ENCODE measurements around the gene ELMOD3.
"Not testable (repeated sequence)": the region's sequence is repeated elsewhere in the genome, so short reads cannot be mapped to it uniquely, and the experiment has no call there.

The ELMOD3 gene

GRCh38 chr2:85329701-85330100 is 24.9 kb upstream of the ELMOD3 start:
- DNase-seq (ENCODE audit: low spot score): not testable (repeated sequence)

- DNase-seq (ENCODE audit: low spot score): no peak
These were observed 23.5 kb upstream of the ELMOD3 start for GRCh38 chr2:85330839-85331636.

- not testable (repeated sequence) for DNase-seq (ENCODE audit: low spot score)
These were observed 20.7 kb upstream of the ELMOD3 start for GRCh38 chr2:85333877-85334276.

- DNase-seq (ENCODE audit: low spot score): no peak
These were observed 19.6 kb upstream of the ELMOD3 start for GRCh38 chr2:85334928-85335327.

GRCh38 chr2:85340034-85340892 is 14.3 kb upstream of the ELMOD3 start:
- DNase-seq (ENCODE audit: low spot score): no peak

GRCh38 chr2:85341269-85342029 is 13.1 kb upstream of the ELMOD3 start:
- no peak for DNase-seq (ENCODE audit: low spot score)

- DNase-seq (ENCODE audit: low spot score): no peak
These were observed 12.4 kb upstream of the ELMOD3 start for GRCh38 chr2:85342156-85342555.

- not testable (repeated sequence) for DNase-seq (ENCODE audit: low spot score)
These were observed 11.2 kb upstream of the ELMOD3 start for GRCh38 chr2:85343207-85343895.

GRCh38 chr2:85344356-85344954 is 10.1 kb upstream of the ELMOD3 start:
- no peak for DNase-seq (ENCODE audit: low spot score)

- no peak for DNase-seq (ENCODE audit: low spot score)
These were observed 7.0 kb upstream of the ELMOD3 start for GRCh38 chr2:85347599-85347998.

- DNase-seq (ENCODE audit: low spot score): no peak
These were observed 688 bp upstream of the ELMOD3 start for GRCh38 chr2:85353876-85354285.

GRCh38 chr2:85355073-85355410 is 473 bp downstream of the ELMOD3 start:
- DNase-seq (ENCODE audit: low spot score): no peak

- no peak for DNase-seq (ENCODE audit: low spot score)
These were observed 952 bp downstream of the ELMOD3 start for GRCh38 chr2:85355521-85355920.

GRCh38 chr2:85356186-85356585 is 1.6 kb downstream of the ELMOD3 start:
- DNase-seq (ENCODE audit: low spot score): no peak

GRCh38 chr2:85357736-85358135 is 3.2 kb downstream of the ELMOD3 start:
- no peak for DNase-seq (ENCODE audit: low spot score)

GRCh38 chr2:85362653-85363387 is 8.3 kb downstream of the ELMOD3 start:
- not testable (repeated sequence) for DNase-seq (ENCODE audit: low spot score)

GRCh38 chr2:85367180-85367579 is 12.6 kb downstream of the ELMOD3 start:
- DNase-seq (ENCODE audit: low spot score): no peak

GRCh38 chr2:85368921-85369320 is 14.4 kb downstream of the ELMOD3 start:
- DNase-seq (ENCODE audit: low spot score): no peak

GRCh38 chr2:85369500-85369899 is 14.9 kb downstream of the ELMOD3 start:
- no peak for DNase-seq (ENCODE audit: low spot score)

GRCh38 chr2:85371045-85371444 is 16.5 kb downstream of the ELMOD3 start:
- DNase-seq (ENCODE audit: low spot score): no peak

Data from COLO829 (cell line).